NCI-H774 (cell line): Measurements from ENCODE around the gene DLD.
"Not testable (repeated sequence)": the region's sequence is repeated elsewhere in the genome, so short reads cannot be mapped to it uniquely, and the experiment has no call there.

ENCODE experiments used
- DNase-seq: peaks from one replicate; lab custom pipeline; 2025; lab: John Stamatoyannopoulos, UW

Gene DLD

GRCh38 chr7:107945332-107945731, 54.3 kb downstream of the DLD start:
- no peak for DNase-seq

GRCh38 chr7:107946451-107946850, 55.5 kb downstream of the DLD start:
- no peak for DNase-seq

GRCh38 chr7:107946881-107947280, 55.9 kb downstream of the DLD start:
- DNase-seq = no peak

- no peak for DNase-seq
These were observed 57.9 kb downstream of the DLD start for GRCh38 chr7:107948645-107949442.

GRCh38 chr7:107949443-107949935, 58.5 kb downstream of the DLD start:
- no peak for DNase-seq

- DNase-seq = no peak
These were observed 60.3 kb downstream of the DLD start for GRCh38 chr7:107951172-107951787.

GRCh38 chr7:107951896-107952295, 60.9 kb downstream of the DLD start:
- DNase-seq = no peak

- no peak for DNase-seq
These were observed 62.4 kb downstream of the DLD start for GRCh38 chr7:107953265-107953923.

GRCh38 chr7:107953924-107954303, 62.9 kb downstream of the DLD start:
- no peak for DNase-seq

- DNase-seq = no peak
These were observed 64.4 kb downstream of the DLD start for GRCh38 chr7:107955394-107955793.

GRCh38 chr7:107956950-107957349, 66.0 kb downstream of the DLD start:
- not testable (repeated sequence) for DNase-seq

GRCh38 chr7:107957436-107957835, 66.5 kb downstream of the DLD start:
- no peak for DNase-seq

GRCh38 chr7:107958764-107959526, 68.0 kb downstream of the DLD start:
- DNase-seq = no peak

GRCh38 chr7:107959527-107959898, 68.5 kb downstream of the DLD start:
- DNase-seq = no peak

- no peak for DNase-seq
These were observed 69.3 kb downstream of the DLD start for GRCh38 chr7:107960272-107960671.

GRCh38 chr7:107961405-107961804, 70.4 kb downstream of the DLD start:
- DNase-seq = no peak

GRCh38 chr7:107962817-107963216, 71.8 kb downstream of the DLD start:
- no peak for DNase-seq

GRCh38 chr7:107964510-107964909, 73.5 kb downstream of the DLD start:
- DNase-seq = no peak

- DNase-seq = no peak
These were observed 75.7 kb downstream of the DLD start for GRCh38 chr7:107966711-107967110.

- DNase-seq = no peak
These were observed 76.4 kb downstream of the DLD start for GRCh38 chr7:107967420-107967819.

GRCh38 chr7:107968449-107968848, 77.5 kb downstream of the DLD start:
- DNase-seq = no peak

GRCh38 chr7:107969856-107970255, 78.9 kb downstream of the DLD start:
- no peak for DNase-seq
